GM19438 (cell line): ENCODE data around the gene BCL11B.

Experiments used
- ATAC-seq: cut with Tn5 transposase; IDR thresholded peaks from one replicate; pipeline ENCODE4 v1.9.1; 2021; ENCODE audit warnings: low read depth; ENCODE audit not compliant: unreplicated experiment

BCL11B gene

DNA sequence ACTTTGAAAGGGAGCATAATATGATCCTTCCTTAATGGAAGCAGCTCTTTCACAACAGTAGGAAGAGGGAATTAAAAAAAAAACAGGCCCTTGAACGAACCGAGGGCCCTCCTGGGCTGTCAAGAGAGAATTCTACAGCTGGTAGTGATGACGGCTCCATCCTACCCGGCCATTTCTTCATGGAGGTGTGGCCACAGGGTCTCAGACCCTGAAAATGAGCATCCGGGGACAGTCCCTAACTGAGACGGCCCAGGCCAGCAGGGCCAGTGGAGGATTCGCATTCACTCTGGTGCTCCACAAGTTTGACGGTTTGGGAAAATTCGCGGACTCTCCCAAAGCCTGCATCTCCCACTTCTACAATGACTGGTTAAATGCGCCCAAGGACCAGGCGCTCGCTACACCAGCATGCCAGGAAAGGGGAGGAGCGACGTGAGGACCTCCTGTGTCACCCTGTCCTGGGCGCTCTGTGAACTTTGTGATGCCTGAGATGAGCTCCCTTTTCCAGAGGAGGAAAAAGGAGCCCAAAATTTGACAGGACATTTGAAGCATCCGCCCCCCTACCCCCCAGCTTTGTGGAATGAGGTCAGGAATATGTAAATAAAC lies 66.8 kb downstream of the BCL11B start:
- no peak for ATAC-seq

GRCh38 chr14:99203801-99204200 lies 68.2 kb downstream of the BCL11B start:
- no peak for ATAC-seq

DNA sequence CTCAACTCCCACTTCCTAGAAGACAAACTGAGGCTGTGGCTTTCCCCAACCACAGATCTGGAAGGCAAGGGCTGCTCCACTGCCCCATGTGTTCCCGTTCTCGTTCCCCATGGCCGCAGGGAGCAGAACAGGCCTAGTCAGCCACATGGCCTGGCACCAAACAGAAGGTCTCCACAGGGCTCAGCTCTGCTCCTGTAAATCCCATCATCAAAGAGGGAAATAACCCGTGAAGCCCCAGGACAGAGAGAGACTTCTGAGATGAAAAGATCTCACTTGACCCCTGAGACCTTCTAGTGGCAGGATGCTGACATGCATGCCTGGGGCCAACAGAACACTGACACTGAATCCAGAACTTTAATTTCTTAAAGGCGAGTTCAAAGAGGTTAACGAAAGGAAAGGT lies 68.9 kb downstream of the BCL11B start:
- ATAC-seq: no peak

DNA sequence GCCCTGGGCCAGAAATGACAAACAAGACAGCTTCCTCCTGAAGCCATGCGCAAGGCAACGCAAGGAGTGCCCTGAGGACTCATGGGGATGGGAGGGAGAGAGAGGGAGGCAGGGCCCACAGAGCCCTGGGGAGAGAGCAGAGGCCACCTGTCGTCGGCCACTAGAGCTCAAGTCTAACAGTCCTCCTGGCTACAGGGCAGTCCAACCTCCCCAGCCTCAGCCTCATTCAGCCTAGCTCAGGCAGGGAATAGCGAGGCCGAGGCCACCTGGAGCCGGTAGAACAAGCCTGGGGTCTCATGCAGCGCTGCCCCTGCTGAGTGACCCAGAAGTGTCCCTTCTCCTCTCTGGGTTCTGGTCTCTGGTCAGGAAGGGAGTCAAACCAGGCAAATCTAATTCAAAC lies 69.5 kb downstream of the BCL11B start:
- ATAC-seq: no peak

DNA sequence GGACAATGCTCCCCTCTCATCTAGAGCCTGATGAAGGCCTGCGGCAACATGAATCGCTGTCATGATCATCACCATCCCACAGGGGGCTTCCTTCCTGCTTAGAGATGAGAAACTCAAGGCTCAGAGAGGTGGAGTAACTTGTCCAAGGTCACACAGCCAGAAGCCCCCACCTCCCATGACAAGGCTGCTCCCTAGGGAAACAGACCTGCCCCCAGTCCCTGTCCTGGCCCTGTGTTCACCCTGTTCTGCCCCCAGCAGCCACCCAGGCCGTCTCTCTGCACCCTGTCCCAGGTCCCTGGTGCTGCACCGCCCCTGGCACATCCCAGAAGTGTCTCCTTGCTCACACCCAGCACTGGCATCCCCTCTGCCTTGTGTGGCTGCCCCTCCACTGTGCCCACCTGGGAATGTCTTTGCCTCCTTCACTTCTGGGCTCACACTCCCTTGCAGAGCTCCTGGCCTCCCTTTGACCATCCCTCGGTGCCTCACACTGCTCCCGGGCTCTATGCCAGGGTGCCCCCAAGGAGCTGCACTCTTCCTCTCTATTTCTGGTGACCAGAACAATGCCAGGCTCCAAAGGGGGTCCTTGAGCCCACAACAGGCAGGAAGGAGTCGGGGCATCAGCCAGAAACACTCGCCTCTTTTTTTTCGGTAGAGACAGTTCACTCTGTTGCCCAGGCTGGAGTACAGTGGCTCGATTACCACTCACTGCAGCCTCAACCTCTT lies 70.5 kb downstream of the BCL11B start:
- no peak for ATAC-seq

DNA sequence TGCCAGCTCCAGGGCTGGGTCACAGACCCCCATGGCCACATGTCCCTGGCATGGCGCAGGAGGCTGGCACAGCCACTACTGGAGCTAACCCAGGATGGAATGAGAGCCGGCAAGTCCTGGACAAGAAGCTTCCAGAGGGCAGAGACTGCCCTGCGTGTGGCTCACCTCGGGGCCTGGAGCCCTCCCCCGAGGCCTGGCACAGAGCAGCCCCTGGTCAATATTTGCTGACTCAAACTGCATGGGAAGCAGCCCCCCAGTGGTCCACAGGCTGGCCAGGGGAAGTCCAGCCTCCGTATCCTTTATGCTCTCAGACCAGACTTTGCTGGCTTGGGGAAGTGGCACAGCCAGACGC lies 71.4 kb downstream of the BCL11B start:
- ATAC-seq: no peak

- ATAC-seq: no peak
Observed at GRCh38 chr14:99199846-99200653, 71.9 kb downstream of the BCL11B start.

DNA sequence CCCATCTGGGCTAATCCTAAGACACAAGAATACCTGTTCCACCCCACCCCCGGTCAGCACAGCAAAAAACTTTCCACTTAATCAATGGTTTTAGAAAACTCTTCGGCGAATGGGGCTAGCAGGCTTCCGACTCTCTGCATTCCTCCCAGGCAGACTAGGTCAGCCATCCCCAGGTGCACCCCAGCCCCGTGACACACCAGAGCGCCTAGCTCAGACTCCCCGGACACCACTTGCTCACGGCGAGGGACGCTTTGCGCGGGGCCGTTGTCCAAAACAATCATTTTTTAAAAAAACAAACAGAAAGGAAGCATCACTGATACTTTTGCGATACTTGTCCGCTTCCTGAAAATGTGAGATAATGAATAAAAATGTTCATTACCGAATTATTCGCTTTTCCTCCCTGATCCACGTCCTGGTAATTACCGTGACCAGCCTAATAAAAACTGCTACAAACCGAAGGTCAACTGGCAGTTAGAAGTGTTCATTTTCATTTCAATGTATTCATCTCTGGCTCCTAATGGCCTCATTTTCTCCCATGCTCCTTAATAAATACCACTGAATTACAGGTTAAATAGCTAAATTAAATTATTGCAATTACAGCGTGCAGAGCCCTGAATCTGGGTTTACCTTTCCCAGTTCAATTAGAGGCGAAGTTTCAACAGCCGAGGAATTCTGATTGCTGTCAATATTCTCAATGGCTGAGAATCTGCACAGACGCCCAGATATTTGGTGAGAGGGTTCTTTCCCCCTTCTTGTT lies 73.1 kb downstream of the BCL11B start:
- ATAC-seq: no peak

DNA sequence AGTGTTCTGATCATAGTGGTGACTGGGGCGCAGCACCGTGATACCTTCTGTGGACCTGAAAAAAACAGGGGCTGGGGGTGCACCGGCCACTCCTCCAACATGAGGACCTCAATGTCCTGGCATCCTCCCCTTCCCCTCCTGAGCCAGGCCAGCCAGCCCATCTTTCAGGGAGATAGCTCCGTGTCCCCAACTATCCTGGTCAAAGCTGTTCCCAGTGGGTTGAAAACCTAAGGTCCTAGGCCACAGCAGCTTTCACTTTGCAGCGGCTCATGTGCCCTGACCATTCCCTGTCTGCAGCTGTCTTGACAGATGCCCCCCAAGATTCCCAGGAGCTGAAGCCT lies 75.7 kb downstream of the BCL11B start:
- ATAC-seq: no peak

- ATAC-seq: no peak
Observed at GRCh38 chr14:99195602-99196309, 76.2 kb downstream of the BCL11B start.

DNA sequence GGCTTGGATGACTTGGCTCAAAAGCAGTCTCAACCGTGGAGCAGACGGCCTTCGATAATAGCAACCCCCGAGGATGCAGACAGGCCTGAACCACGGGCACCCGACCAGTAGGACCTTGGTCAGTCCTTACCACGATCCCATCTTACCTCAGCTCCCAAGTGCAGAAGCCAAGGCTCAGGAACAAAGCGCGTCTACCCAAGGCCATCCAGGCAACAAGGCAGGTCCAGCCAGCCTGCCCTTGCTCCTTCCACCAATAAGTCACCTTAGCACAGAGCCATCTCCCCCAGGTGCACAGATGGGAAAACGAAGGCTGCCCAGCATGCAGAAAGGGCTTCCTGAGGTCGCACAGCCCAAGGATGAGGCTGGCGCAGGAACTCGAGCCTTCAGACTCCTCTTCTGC lies 77.3 kb downstream of the BCL11B start:
- ATAC-seq: no peak

DNA sequence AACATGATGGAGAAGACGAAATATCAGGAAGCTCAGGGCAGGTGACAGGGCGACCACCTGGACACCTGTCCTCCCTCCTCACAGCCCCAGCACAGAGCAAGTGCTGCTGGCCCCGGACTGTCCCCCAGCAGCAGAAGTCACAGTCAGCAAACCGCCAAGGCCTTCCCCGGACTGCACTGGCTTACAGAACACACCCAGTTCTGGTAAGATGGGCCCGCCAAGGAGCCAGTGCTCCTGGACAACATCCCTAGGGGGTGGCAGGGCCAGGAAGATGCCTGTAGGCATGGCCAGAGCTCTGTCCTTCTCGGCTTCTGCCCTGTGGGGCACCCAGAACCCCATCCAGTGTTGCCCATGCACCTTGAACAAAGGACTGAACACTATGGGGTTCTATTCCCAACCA lies 77.9 kb downstream of the BCL11B start:
- no peak for ATAC-seq

DNA sequence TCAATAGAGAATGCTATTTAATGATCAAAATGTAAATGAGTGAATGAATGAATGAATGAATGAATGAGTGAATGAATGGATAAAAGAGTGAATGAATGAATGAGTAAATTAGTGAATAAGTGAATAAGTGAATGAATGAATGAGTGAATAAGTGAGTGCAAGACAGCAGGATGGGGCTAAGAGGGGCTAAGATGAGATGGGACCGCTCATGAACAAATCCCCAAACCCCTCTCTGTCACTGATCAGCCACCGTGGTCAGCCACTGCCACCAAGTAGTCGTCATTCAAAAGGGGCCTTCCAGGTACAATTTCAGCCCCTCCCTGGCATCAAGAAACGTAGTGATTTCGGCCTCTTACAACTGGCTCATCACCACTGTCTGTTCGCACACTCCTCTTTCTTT lies 79.2 kb downstream of the BCL11B start:
- ATAC-seq: no peak

- no peak for ATAC-seq
Observed at GRCh38 chr14:99192028-99192621, 79.9 kb downstream of the BCL11B start.

- no peak for ATAC-seq
Observed at GRCh38 chr14:99191395-99192027, 80.5 kb downstream of the BCL11B start.

DNA sequence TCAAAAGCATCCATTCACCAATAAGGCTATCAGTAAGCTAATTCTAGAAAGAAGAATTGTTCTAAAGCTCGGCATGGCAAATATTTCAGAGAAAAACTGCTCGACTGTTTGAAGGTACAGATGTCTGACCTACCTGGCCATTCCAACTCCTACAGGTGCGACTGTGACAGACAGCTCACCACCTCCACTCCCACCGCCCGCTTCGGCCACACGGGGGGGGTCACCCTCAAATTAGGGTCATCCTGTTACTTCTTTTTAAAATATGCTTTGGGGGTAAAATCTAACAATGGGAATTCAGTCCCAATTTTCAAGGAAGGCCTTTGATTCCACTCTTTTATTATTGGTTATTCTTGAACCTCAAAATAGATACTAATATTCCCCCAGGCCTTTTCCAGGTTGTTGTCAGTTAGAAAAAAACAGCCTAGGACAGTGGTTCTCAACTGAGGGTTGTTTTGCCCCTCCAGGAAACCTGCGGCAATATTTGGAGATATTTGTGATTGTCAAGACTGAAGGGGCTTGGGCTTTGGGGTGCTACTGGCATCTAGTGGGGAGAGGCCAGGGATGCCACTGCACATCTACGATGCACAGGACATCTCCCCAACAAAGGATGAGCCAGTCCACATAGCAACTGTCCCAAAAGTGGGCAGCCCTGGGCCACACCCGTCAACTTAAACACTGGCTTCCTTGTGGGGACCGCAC lies 81.2 kb downstream of the BCL11B start:
- ATAC-seq: no peak

DNA sequence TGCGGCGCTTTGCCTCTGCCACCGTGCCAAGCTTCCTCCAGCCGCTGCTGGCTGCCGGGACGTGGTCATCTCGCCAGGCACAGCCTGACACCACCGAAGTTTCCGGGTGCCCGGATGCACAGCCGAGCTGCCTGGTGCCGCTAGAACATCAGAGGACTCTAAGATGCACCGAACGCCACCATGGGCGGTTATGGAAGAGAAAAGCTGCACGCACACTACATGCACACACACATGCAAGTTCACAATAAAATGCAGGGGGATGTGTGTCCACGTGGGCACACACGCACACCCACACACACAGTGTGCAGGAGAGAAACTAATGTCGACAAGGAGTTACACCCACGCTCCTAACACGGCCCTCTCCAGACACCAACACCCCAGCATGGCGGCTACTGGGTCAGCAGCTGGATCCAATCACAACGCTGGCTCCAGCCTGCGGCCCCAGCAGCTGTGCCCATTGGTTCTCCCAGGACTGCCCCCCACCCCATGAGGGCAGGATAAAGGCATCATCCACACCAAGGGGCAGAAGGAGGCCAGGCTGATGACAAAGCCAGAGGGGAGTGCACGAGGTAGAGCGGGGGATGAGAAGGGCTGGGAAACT lies 82.7 kb downstream of the BCL11B start:
- ATAC-seq: no peak

- ATAC-seq: no peak
Observed at GRCh38 chr14:99188731-99189191, 83.2 kb downstream of the BCL11B start.

DNA sequence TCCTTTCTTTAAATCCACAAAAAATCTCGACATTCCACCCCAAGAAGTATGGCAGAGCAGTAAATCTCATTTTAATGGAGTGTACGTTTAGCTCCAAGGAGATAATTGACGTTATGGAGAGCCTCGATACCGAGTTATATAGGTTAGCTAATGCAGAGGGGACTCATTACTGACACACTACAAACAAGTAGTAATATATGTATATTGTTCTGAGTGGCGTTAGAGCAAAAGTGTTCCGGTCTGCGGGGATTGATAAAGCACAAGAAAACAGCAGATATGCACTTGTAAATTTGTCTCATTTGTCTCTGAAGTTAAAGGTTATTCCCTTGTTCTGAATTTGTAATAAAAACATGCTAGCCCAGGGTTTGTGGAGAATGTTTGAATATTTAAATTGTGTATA lies 84.1 kb downstream of the BCL11B start:
- ATAC-seq: no peak
